ENCODE results near the gene SDF4. TPM values are rescaled to one million over a fixed set of nuclear protein-coding genes. Genes with fewer than 3 reads are reported as not detected.
"Not testable (repeated sequence)": the region's sequence is repeated elsewhere in the genome, so short reads cannot be mapped to it uniquely, and the experiment has no call there.

The SDF4 gene
- total and polyA plus RNA-seq, 8 donors, result 68.3 to 99.4 (median 74.8) TPM

DNA sequence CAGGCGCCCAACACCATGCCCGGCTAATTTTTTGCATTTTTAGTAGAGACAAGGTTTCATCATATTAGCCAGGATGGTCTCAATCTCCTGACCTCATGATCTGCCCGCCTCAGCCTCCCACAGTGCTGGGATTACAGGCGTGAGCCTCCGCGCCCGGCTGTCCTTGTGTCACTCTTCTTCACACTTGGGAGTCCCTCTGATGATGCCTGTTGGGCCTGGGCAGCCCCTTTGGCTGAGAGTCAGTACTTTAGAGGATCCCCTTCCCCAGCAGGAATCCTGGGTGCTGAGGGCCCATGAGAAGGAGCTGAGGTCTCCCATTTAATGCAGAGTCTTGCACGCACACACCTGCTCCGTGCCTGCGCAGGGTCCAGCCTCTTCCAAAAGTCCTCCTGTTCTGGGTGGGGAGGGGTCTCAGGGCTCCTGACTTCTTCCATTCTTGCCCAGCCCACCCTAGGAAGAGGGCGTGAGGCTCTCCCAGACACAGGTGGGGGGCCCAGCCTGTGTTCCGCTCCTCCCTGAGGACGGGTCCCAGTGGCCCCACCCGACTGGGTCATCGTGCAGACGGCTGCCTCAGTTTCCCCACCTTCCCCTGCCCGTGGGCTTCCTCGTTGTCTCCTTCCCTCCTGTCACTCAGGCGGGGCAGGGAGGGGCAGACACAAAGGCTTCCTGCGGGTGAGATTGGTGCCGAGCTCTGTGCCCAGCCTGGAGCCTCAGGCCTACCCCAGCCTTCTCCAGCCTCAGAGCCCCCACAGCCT lies 54.2 kb downstream of the SDF4 start:
- DNase-seq (peak in 3 of 6 donors; percentile 22 to 50 (median 39)), FAIRE-seq (no peak), ATAC-seq (no peak)
- 85 to 93% methylated on average over 21 of the region's 21 CpGs for WGBS, 2 donors
- H3K36me3 ChIP-seq, result no peaks in the 10 kb centered on the region
- H3K9me3 ChIP-seq, result no peaks in the 10 kb centered on the region
- no peaks in the 10 kb centered on the region for H3K4me1 ChIP-seq
- no peaks in the 10 kb centered on the region for H3K27me3 ChIP-seq
- intact Hi-C loops (cut with DNase I), result no loop called here
- TF ChIP-seq CTCF (IDR thresholded peaks at IDR 0.05), result no peak
- no peak overlapping the region for H3K4me3 ChIP-seq
- no peak overlapping the region for H3K27ac ChIP-seq

- DNase-seq, result no peak
- Histone ChIP-seq H3K36me3 (no peaks in the 10 kb centered on the region), H3K4me3 (no peak overlapping the region), H3K27ac (no peak overlapping the region), H3K9me3 (no peaks in the 10 kb centered on the region), H3K27me3 (no peaks in the 10 kb centered on the region), H3K4me1 (no peaks in the 10 kb centered on the region)
- 84 to 89% methylated on average over 7 of the region's 7 CpGs for WGBS, 2 donors
- FAIRE-seq, result no peak
- intact Hi-C loops (cut with DNase I), result no loop called here
- TF ChIP-seq CTCF (IDR thresholded peaks at IDR 0.05), result no peak
- ATAC-seq, result no peak
Observed at GRCh38 chr1:1176931-1177330, 54.9 kb downstream of the SDF4 start.

- intact Hi-C loops (cut with DNase I); H3K4me1 ChIP-seq; H3K27me3 ChIP-seq; ATAC-seq; H3K27ac ChIP-seq; H3K4me3 ChIP-seq; FAIRE-seq; H3K9me3 ChIP-seq; H3K36me3 ChIP-seq: not testable (repeated sequence)
- 61 to 70% methylated on average over 21 to 22 of the region's 22 CpGs for WGBS, 2 donors
- DNase-seq, result peak in 4 of 6 donors; percentile 3 to 47 (median 42)
Observed at GRCh38 chr1:1176063-1176761, 55.6 kb downstream of the SDF4 start.

DNA sequence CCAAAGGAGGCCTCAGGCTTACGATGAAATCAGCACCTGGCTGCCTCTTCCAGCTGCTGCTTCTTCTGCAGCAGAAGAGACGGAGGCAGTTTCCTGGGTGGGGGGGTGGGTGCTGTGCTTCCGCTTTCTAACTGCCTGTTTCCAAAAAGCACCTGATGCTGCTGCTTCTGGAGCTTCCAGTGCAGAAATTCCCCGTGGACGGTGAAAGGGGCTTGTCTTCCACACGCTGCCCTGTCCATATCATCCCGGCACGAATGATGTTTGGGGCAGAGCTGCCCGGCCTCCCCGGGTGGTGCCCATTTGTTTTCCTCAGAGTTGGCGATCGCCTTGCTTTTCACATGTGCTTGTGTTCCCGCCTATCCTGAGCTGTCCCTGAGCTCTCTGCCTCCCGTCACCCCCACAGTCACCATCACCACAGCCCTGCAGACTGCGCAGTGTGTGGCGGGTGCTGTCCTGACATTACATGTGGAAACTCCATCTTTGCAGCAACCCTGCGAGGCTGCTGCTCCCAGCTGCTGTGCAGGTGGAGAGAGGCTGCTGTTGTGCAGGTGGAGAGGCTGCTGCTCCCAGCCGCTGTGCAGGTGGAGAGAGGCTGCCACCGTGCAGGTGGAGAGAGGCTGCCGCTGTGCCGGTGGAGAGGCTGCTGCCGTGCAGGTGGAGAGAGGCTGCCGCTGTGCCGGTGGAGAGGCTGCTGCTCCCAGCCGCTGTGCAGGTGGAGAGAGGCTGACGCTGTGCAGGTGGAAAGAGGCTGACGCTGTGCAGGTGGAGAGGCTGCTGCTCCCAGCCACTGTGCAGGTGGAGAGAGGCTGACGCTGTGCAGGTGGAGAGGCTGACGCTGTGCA lies 56.4 kb downstream of the SDF4 start:
- no peak overlapping the region for H3K4me3 ChIP-seq
- H3K4me1 ChIP-seq, result no peaks in the 10 kb centered on the region
- no peaks in the 10 kb centered on the region for H3K9me3 ChIP-seq
- H3K27me3 ChIP-seq, result no peaks in the 10 kb centered on the region
- no peak for TF ChIP-seq CTCF (IDR thresholded peaks at IDR 0.05)
- ATAC-seq (no peak), FAIRE-seq (no peak), DNase-seq (peak in 3 of 6 donors; percentile 2 to 56 (median 23))
- no peaks in the 10 kb centered on the region for H3K36me3 ChIP-seq
- intact Hi-C loops (cut with DNase I), result no loop called here
- H3K27ac ChIP-seq, result no peak overlapping the region
- 86 to 88% methylated on average over 28 to 29 of the region's 29 CpGs for WGBS, 2 donors

DNA sequence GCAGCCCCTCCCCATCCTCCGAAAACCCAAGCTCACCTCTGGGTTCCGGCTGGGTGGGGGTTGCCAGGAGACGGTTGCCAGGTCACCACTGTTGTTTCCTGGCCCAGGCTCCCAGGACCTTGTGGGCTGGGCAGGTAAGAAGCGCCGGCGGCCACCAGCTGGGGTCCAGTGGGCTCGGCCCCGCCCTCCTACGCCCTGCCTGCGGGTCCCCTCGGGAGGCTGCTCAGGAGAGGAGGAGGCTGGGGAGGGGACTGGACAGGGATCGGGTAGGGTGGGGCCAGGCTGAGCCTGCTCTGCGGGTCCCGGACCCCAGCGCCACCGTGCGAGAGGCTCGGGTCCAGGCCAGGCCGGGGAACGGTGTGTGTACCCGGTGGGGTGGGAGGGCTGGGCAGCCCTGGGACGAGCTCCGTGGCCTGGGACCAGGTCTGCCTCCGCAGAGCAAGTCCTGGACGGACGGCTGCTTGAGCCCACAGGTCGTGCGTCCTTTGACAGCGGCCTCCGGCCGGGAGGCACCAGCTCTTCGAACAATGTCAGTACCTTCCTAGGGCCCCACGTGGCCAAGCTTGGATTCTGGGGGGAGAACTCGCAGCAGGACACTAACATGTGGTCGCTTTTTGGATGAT lies 57.9 kb downstream of the SDF4 start, which contains the start of gene TTLL10:
Gene TTLL10 (plus strand): TSS at position 88 of the 623 bp plus-strand sequence. CDS start 5,336 bp downstream, outside the sequence.
- Histone ChIP-seq H3K27ac (no peak within 1 kb of the TSS), H3K27me3 (no peaks in the 10 kb centered on the region), H3K4me1 (no peaks in the 10 kb centered on the region), H3K9me3 (no peaks in the 10 kb centered on the region), H3K36me3 (no peaks in the 10 kb centered on the region), H3K4me3 (no peak within 1 kb of the TSS)
- 76 to 80% methylated on average over 32 to 35 of the region's 35 CpGs for WGBS, 2 donors
- FAIRE-seq (no peak), ATAC-seq (peak in 2 of 4 donors; percentile 21 to 44), DNase-seq (peak in 4 of 6 donors; percentile 13 to 68 (median 46))
- intact Hi-C loops (cut with DNase I), result no loop called here
- no peak for TF ChIP-seq CTCF (IDR thresholded peaks at IDR 0.05)

All from pancreas (tissue), 10 donors.